PFSK-1 (cell line): Measurements from ENCODE around the gene CLASP2.

Experiments used
- FOXP2 ChIP-seq: optimal IDR thresholded peaks from 2 replicates; pipeline ENCODE3; 2011; ENCODE audit warnings: borderline replicate concordance, control low read depth, inconsistent platforms; ENCODE audit not compliant: insufficient read depth; ENCODE audit errors: extremely low read length, extremely low read depth
- POLR2AphosphoS5 ChIP-seq: IDR thresholded peaks from 2 replicates; pipeline ENCODE4 v1.6.1; 2012; ENCODE audit warnings: low read depth, mild to moderate bottlenecking, control low read depth, low read length, moderate library complexity
- SIN3A ChIP-seq: IDR thresholded peaks from 2 replicates; pipeline ENCODE4 v1.6.1; 2012; ENCODE audit warnings: mild to moderate bottlenecking, low read length, moderate library complexity, borderline replicate concordance; ENCODE audit not compliant: insufficient read depth
- TAF1 ChIP-seq: IDR thresholded peaks from 2 replicates; pipeline ENCODE4 v1.6.1; 2012; ENCODE audit warnings: low read length, control low read depth, borderline replicate concordance; ENCODE audit not compliant: insufficient read depth
- TF ChIP-seq, protein P1 (sequence below), 2 experiments: IDR thresholded peaks; 2 replicates each; pipeline versions ENCODE4 v1.6.1 to v1.8.0; 2011 to 2012; ENCODE audit warnings: low read depth in 2 of 2, low read length in 2 of 2, control low read depth in 1 of 2, inconsistent platforms in 1 of 2, mild to moderate bottlenecking in 1 of 2, moderate library complexity in 1 of 2; ENCODE audit not compliant: insufficient read depth in 1 of 2

The CLASP2 gene

DNA sequence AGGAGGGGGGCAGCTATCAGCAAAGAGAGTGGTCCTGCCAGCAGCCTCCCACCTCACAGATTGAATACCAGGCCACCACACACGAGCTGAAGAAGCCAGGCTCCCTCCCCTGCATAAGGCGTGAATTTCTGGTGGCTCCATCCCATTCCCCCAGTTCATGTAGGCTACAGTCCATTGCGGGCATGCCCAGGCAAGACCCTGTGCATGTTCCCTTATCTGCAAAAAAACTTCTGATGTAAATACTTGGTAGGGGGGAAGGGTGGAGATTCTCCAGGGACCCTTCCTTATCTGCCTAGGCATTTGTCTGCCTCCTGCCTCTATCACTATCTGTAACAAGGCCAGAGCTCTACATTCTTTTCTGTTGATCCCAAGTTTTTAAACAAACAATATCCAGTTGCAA is 250.3 kb downstream of the CLASP2 start:
- TF ChIP-seq POLR2AphosphoS5 (no peak), FOXP2 (no peak), SIN3A (no peak), TAF1 (no peak)
- TF ChIP-seq, protein P1, sequence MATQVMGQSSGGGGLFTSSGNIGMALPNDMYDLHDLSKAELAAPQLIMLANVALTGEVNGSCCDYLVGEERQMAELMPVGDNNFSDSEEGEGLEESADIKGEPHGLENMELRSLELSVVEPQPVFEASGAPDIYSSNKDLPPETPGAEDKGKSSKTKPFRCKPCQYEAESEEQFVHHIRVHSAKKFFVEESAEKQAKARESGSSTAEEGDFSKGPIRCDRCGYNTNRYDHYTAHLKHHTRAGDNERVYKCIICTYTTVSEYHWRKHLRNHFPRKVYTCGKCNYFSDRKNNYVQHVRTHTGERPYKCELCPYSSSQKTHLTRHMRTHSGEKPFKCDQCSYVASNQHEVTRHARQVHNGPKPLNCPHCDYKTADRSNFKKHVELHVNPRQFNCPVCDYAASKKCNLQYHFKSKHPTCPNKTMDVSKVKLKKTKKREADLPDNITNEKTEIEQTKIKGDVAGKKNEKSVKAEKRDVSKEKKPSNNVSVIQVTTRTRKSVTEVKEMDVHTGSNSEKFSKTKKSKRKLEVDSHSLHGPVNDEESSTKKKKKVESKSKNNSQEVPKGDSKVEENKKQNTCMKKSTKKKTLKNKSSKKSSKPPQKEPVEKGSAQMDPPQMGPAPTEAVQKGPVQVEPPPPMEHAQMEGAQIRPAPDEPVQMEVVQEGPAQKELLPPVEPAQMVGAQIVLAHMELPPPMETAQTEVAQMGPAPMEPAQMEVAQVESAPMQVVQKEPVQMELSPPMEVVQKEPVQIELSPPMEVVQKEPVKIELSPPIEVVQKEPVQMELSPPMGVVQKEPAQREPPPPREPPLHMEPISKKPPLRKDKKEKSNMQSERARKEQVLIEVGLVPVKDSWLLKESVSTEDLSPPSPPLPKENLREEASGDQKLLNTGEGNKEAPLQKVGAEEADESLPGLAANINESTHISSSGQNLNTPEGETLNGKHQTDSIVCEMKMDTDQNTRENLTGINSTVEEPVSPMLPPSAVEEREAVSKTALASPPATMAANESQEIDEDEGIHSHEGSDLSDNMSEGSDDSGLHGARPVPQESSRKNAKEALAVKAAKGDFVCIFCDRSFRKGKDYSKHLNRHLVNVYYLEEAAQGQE (IDR thresholded peaks at IDR 0.05; ENCODE audit: insufficient read depth in 1 of 2, low read depth in 2 of 2, low read length in 2 of 2) = no peak

DNA sequence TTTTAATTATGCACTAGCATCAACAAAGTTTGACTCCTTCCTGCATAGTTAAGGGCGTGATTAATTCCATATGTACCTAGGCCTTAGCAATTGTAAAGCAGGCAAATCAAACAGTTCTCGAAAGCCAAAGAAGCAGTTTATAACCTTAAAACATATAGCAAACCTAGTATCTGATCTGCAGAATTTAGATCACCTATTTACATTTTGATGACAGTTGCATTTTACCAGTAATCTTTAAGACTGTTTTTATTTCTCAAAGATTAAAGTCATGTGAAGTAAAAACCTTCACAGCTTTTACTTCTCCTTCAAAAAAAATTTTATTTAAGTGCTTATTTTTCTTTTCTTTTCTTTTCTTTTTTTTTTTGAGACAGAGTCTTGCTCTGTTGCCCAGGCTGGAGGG is 257.0 kb downstream of the CLASP2 start:
- TF ChIP-seq SIN3A = no peak

DNA sequence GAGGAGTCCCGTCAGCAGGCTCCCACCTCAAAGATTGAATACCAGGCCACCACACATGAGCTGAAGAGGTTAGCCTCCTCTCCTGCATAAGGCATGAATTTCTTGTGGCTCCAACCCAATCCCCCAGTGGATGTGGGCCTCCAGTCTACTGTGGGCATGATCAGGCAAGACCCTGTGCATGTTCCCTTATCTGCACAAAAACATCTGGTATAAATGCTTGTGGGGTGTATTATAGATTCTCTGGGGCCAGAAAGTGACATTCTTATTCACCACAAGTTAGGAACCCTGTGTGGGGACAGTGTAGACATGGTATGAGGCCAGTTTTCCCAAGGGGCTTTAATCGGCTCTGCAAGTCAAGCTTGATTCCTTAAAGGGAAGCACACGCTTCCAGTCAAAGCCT is 259.6 kb downstream of the CLASP2 start:
- TF ChIP-seq, protein P1 (IDR thresholded peaks at IDR 0.05; ENCODE audit: insufficient read depth in 1 of 2, low read depth in 2 of 2, low read length in 2 of 2) = no peak
- no peak for TF ChIP-seq SIN3A
- no peak for TF ChIP-seq TAF1
- no peak for TF ChIP-seq POLR2AphosphoS5
- TF ChIP-seq FOXP2 = no peak

DNA sequence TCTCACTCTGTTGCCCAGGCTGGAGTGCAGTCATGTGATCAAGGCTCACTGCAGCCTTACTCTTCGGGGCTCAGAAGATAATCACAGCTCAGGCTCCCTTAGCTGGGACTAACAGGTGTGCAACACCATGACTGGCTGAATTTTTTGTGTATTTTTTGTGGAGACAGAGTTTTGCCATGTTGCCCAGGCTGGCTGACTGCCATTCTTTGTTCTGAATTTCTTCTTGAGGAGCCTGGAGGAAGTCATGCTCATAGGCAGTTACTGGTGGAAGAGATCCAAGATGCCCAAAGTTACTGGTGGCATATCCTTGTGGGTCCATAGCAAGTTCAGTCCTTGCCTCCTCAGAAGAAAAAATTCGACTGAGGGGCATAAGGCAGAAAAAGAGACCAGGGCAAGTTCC is 261.3 kb downstream of the CLASP2 start:
- TF ChIP-seq, protein P1 (IDR thresholded peaks at IDR 0.05; ENCODE audit: insufficient read depth in 1 of 2, low read depth in 2 of 2, low read length in 2 of 2) = no peak
- no peak for TF ChIP-seq SIN3A
- TF ChIP-seq TAF1 = no peak
- TF ChIP-seq FOXP2 = no peak

DNA sequence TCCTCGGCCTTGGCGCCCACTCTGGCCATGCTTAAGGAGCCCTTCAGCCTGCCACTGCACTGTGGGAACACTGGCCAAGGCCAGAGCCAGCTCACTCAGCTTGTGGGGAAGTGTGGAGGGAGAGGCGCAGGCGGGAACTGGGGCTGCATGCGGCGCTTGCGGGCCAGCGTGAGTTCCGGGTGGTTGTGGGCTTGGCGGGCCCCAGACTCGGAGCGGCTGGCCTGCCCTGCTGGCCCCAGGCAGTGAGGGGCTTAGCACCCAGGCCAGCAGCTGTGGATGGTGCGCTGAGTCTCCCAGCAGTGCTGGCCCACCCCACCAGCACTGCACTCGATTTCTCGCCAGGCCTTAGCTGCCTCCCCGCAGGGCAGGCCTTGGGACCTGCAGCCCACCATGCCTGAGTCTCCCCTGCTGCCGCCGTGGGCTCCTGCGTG is 264.7 kb downstream of the CLASP2 start:
- no peak for TF ChIP-seq FOXP2
- no peak for TF ChIP-seq TAF1
- no peak for TF ChIP-seq POLR2AphosphoS5
- no peak for TF ChIP-seq SIN3A
- TF ChIP-seq, protein P1 (IDR thresholded peaks at IDR 0.05; ENCODE audit: insufficient read depth in 1 of 2, low read depth in 2 of 2, low read length in 2 of 2) = no peak
